Activated CD4-positive, CD25-positive, alpha-beta regulatory T cell treated with anti-CD3 and anti-CD28 coated beads, Interleukin-2, amount 50 U/mL, for 72 hours (primary cell): Measurements from ENCODE around the gene CIB4.

Experiments
- DNase-seq: peaks from one replicate; pipeline ENCODE4 v3.0.0; 2021

The CIB4 gene

DNA sequence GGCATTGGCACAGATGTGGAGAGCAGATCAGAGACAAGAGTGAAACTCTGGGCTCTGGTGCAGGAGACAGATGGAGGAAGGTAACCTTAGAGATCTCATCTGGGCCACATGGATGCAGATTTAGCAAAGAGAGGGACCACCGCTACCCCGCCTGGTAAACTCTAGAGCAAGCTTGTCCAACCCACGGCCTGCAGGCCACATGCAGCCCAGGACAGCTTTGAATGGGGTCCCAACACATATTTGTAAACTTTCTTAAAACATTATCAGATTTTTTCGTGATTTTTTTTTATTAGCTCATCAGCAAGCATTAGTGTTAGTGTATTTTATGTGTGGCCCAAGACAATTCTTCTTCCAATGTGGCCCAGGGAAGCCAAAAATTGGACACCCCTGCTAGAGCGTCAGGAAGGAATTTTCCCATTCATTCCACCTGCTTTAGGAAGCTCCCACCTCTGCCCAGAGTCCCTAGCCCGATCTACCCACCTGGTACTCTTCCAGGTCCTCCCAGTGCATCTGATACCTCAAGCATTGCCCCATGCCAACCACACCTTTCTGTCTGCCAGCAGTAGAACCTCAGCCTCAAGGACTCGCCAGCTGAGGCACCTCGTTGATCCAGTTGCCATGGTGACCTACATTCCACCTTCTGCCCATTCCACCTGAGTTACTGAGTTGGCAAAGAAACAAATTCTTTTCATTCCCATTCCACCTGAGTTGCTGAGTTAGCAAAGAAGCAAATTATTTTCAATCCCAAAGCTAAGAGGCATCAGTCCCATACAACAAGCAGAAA, at the start of gene CIB4:
Gene CIB4 (minus strand): TSS at position 586 of the 784 bp plus-strand sequence. CDS start 52 bp downstream, at position 534.
- DNase-seq = no peak

- DNase-seq = no peak
Measured at GRCh38 chr2:26687801-26688200, 46.6 kb upstream of the CIB4 start.

GRCh38 chr2:26687328-26687727, 46.2 kb upstream of the CIB4 start:
- DNase-seq = no peak

- DNase-seq = no peak
Measured at GRCh38 chr2:26685989-26686839, 45.0 kb upstream of the CIB4 start.

DNA sequence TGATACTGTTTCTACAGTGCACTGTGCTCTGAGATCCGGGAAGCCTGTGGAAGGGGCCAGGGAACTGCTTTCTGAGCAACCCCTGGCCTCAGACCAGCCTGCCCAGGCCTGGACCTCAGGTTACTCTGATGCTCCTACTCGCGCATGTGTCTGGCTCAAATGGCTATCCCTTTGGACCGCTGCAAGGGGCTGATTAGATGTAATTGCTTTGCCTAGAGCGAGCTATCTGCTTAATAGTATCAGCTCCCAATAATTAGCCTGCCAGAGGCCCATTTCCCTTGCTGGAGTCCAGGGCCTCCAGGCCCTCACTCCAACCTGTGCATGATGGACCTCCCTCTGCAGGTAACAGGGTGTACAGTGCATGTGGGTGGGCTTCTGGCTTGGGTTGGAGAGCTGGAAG, 44.2 kb upstream of the CIB4 start:
- DNase-seq = no peak

DNA sequence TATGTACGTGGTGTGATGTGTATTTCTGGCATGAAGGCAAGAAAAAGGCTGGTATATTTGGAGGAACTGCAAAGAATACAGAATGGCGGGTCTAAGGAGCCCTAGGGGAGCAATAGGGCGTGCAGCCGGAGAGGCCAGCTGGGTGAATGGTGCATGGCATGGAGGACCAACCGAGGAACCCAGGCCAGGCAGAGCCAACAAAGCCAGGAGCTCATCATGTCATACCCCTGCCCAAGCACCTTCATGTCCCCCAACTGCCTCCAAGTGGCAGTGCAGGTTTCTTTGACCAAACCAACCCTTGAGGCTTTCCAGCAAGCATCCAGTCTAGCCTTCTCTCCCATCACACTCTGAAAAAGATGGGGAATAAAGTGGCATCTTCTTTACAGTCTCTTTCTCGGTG, 42.4 kb upstream of the CIB4 start:
- no peak for DNase-seq

DNA sequence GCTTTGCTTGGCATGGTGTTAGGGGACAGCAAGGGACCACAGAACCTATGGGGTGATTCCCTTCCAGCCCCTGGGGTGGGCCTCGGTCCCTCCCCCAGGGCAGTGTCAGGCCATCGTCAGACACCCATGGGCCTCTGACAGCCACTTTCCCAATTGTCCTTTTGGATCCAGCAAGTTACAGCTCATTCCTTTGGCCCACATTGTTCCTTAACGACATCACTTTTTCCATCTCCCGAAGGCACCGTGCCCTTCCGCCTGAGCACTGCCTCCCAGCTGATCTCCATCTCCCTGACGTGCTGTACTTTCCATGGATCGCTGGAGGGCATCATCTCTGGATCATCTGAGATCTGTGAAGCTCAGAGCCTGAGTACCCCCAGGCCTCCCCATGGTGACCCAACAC, 41.0 kb upstream of the CIB4 start:
- no peak for DNase-seq

DNA sequence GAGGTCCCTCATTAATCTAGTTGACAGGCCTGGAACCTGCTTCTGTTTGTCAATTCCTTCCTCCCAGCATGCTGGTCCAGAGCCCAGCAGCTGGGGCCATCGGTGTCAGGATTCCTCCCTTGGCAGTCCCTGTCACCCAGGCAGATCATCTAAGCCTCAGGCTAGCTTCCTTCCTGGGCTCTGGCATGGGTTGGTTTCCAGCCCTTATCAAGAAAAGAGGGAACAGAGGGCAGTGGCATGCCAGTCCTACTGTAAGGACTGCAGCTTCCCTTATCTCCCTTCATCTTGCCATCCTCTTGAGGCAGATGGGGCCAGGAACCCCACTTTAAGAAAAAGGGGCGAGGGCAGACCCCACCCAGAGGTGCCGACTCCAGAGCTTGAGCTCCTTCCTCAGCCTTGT, 40.5 kb upstream of the CIB4 start:
- no peak for DNase-seq

DNA sequence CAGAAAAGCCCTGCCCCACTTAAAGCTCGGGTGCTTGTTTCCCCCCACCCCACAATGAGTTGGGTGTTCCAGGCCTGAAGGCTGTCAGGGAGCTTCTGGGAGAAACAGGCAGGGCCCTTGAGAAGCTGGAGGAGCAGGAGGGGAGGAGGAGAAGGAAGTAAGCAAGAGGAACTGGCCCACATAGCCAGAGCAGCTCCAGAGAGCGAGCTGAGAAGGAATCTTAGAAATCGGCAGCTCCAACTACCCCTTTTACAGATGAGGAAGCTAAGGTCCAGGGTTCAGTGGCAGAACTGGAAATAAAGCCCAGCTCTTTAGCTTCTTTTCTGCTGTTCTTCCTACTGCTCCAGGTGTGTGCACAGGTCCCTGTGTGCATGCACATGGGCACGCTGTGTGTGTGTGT, 38.7 kb upstream of the CIB4 start:
- no peak for DNase-seq

GRCh38 chr2:26678035-26678434, 36.9 kb upstream of the CIB4 start:
- no peak for DNase-seq

- DNase-seq = no peak
Measured at GRCh38 chr2:26675651-26676255, 34.6 kb upstream of the CIB4 start.

- no peak for DNase-seq
Measured at GRCh38 chr2:26674771-26675170, 33.6 kb upstream of the CIB4 start.

DNA sequence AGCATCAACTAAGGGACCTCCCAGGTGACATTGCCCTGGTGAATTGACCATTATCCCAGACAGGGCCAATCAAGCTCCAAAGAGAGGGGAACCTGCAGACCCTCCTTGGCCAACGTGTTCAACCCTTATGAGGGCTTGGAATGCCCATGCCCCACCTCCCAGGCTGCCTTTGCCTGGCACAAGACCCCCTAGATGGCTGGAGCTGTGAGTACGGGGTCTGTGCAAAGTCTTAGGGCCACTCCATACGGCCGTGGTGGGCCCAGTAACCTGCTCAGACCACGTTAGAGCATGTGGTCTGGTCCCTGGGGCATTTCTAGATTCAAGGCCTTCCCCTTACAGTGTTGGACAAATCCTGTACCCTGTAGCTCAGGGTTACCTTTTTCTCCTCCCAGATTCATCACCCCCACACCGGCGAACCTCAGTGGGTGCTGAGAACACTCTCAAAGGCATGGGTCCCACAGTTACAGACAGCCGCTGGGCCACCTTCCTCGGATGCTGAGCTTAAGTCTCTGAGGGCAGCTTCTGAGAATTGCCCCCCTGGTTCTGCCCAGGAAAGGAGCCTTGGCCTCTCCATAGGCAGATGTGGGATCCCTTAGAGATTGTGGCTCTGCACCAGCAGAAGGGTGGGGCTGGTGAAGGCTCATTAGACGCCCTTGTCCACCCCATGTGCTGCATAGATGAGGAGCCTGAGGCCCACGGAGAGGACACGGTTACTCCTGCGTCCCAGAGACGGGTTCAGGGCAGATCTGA, 33.0 kb upstream of the CIB4 start:
- DNase-seq = no peak

DNA sequence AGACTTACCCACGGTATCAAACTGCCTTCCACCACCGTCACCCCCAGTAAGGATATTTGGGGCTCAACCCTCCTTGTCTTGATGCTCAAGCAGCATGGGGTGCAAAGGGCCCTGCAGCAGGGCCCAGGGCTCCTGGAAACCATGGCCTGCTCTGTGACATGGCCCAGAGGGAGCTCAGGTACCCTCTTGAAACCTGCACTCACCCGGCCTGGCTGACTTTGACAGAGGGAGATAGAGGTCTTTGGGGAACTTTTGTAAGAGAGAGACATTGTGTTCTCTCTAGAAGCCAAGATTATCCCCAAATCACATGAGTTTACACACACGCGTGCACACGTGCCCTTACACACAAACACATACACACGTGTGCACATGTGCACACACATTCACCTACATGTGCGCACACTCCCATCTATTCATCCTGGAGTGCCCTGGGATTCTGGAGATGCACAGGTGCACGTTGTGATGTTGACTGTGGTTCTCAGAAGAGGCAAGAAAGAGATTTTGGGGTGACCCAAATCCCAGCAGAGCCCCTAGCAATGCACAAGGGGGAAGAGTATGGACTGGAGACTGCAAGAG, 31.7 kb upstream of the CIB4 start:
- no peak for DNase-seq

DNA sequence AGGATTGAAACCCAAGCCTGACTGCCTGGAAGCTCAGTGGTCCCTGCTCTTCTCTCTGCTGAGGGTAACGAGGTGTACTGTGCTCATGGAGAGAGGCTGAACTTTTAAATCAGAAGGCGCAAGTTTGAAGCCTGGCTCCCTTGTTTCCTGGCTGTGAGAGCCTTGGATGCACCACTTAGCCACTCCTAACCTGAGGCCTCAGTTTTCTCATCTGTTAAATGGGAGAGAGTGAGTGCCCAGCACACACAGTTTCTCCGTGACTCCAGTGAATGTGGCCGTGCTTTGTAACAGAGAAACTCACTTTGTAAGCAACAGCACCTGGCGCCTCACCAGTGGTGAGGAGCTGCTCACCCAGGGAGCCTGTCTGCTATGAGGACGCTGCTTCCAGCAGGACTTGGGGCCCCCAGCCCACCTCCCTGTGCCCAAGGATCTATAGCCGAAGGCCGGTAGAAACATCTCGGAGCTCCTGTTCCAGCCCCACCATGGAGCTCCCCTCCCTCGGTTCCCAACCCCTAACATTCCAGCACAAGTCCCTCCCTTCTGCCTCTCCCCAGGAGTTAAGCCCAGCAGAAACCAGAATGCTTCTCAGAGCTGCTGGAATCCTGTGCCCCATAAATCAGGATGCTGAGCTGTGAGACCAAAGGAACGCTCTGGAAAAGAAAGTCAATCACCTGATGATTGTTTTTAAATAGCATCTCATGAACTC, 31.1 kb upstream of the CIB4 start:
- DNase-seq = no peak

DNA sequence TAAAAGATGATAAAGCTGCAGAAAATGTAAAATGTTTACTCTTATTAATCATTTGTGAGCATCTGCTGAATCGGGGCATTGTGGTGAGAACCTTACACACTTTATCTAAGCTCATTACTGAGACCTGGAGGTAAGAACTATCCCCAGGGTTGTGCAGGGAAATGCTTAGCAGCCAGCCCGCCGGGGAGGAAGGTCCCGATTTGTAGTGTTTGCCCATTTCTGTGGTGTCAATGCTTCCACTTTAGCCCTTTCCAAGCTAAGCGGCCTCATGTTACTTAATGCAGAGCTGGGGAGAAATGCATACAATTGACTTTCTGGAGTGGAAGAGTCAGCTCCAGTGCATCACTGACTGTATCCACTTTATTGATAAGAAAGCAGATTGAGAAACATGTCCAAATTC, 30.5 kb upstream of the CIB4 start:
- DNase-seq = no peak

- no peak for DNase-seq
Measured at GRCh38 chr2:26670931-26671460, 29.8 kb upstream of the CIB4 start.

- no peak for DNase-seq
Measured at GRCh38 chr2:26670171-26670570, 29.0 kb upstream of the CIB4 start.

- DNase-seq = no peak
Measured at GRCh38 chr2:26668856-26669750, 27.9 kb upstream of the CIB4 start.

DNA sequence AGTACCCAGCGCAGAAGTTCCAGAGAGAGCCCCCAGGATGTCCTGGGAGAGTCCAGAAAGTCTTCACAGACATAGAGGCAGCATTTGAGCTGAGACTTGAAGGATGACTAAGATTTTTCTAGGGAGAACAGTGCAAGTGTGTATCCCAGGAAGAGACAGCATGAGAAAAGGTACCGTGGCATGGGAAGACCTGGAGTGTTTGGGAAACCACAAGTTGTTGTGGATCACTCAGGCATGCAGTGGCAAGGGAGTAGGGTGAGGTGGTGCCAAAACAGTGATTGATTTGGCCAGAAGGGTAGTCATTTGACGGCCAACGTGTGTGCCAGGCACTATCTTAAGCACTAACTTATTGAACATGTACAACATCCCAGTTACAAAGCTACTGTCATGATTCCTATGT, 26.9 kb upstream of the CIB4 start:
- DNase-seq = no peak

DNA sequence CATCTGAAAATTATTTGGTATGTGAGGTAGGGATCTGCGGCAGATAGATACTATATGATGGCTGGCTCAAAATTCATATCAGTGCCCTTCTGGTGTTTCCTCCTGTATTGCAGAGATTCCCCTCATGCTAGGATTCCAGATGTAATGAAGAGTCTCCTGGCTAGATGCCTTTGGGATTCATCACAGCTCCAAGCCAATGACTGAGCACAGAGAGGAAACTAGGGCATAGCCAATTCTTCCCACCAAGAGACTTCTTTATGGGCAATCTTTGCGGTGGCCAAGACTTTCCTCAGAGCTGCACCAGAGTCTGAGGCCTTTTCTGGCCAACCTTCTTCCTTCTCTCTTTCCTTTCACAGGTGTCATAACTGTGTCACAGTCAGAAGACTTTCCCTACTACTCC, 25.5 kb upstream of the CIB4 start:
- DNase-seq = no peak
